Measurements from ENCODE around the gene GRIN3B.

The GRIN3B gene

DNA sequence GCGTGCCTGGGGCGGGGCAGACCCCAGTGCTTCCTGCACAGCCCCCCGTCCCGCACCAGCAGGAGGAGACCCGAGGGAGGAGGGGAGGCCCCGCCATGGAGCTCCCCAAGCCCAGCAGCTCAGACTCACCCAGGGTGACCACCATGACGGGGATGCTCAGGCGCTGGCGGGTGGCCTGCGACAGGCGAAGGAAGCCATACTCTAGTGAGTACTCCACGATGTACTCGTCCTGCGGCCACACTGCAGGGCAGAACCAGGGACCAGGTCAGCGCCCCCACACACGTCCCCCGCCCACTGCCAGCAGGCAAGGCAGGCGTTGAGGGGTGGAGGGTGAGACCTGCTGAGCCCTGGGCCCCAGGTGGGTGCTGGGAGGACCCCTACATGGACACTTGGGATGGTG, 12.1 kb downstream of the GRIN3B start:
- ATAC-seq = no peak
- TF ChIP-seq TSHZ2 (CRISPR knock-in tag; IDR thresholded peaks at IDR 0.05) (no peak), RARB (CRISPR knock-in tag; IDR thresholded peaks at IDR 0.05) (no peak), PPARA (CRISPR knock-in tag; IDR thresholded peaks at IDR 0.05; ENCODE audit: borderline replicate concordance) (no peak), ZC3H10 (CRISPR knock-in tag; IDR thresholded peaks at IDR 0.05) (no peak), SNAI2 (CRISPR knock-in tag; IDR thresholded peaks at IDR 0.05) (no peak), ISL1 (CRISPR knock-in tag; IDR thresholded peaks at IDR 0.05) (no peak)
- TF ChIP-seq, protein P1, sequence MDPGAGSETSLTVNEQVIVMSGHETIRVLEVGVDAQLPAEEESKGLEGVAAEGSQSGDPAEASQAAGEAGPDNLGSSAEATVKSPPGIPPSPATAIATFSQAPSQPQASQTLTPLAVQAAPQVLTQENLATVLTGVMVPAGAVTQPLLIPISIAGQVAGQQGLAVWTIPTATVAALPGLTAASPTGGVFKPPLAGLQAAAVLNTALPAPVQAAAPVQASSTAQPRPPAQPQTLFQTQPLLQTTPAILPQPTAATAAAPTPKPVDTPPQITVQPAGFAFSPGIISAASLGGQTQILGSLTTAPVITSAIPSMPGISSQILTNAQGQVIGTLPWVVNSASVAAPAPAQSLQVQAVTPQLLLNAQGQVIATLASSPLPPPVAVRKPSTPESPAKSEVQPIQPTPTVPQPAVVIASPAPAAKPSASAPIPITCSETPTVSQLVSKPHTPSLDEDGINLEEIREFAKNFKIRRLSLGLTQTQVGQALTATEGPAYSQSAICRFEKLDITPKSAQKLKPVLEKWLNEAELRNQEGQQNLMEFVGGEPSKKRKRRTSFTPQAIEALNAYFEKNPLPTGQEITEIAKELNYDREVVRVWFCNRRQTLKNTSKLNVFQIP (CRISPR knock-in tag; IDR thresholded peaks at IDR 0.05; ENCODE audit: borderline replicate concordance, low read depth) = no peak

- no peak for ATAC-seq
Measured at GRCh38 chr19:1013218-1013617, 13.0 kb downstream of the GRIN3B start.

More at GRCh38 chr19:1013218-1013617, 13.0 kb downstream of the GRIN3B start:
- TF ChIP-seq RARB (CRISPR knock-in tag; IDR thresholded peaks at IDR 0.05) (no peak), ISL1 (CRISPR knock-in tag; IDR thresholded peaks at IDR 0.05) (no peak), OSR1 (CRISPR knock-in tag; IDR thresholded peaks at IDR 0.05) (no peak), ESRRG (CRISPR knock-in tag; IDR thresholded peaks at IDR 0.05) (no peak), ZNF70 (CRISPR knock-in tag; IDR thresholded peaks at IDR 0.05) (no peak), CSRNP3 (CRISPR knock-in tag; IDR thresholded peaks at IDR 0.05) (no peak), ZFP30 (CRISPR knock-in tag; IDR thresholded peaks at IDR 0.05) (no peak), TOX (CRISPR knock-in tag; IDR thresholded peaks at IDR 0.05; ENCODE audit: borderline replicate concordance) (no peak), PATZ1 (CRISPR knock-in tag; IDR thresholded peaks at IDR 0.05; ENCODE audit: borderline replicate concordance) (no peak), ZC3H10 (CRISPR knock-in tag; IDR thresholded peaks at IDR 0.05) (no peak), TSHZ2 (CRISPR knock-in tag; IDR thresholded peaks at IDR 0.05) (no peak), SNAI2 (CRISPR knock-in tag; IDR thresholded peaks at IDR 0.05) (no peak), TCF4 (CRISPR knock-in tag; IDR thresholded peaks at IDR 0.05; ENCODE audit: borderline replicate concordance) (no peak), ARNTL (CRISPR knock-in tag; IDR thresholded peaks at IDR 0.05; ENCODE audit: borderline replicate concordance, low read depth) (no peak), PPARA (CRISPR knock-in tag; IDR thresholded peaks at IDR 0.05; ENCODE audit: borderline replicate concordance) (no peak), CSDC2 (CRISPR knock-in tag; IDR thresholded peaks at IDR 0.05) (no peak), ZNF8 (CRISPR knock-in tag; IDR thresholded peaks at IDR 0.05) (no peak), ZNF565 (CRISPR knock-in tag; conservative IDR thresholded peaks at IDR 0.05; ENCODE audit: low read depth) (no peak)
- TF ChIP-seq, protein P1 (CRISPR knock-in tag; IDR thresholded peaks at IDR 0.05; ENCODE audit: borderline replicate concordance, low read depth) = no peak
- TF ChIP-seq, protein P2, sequence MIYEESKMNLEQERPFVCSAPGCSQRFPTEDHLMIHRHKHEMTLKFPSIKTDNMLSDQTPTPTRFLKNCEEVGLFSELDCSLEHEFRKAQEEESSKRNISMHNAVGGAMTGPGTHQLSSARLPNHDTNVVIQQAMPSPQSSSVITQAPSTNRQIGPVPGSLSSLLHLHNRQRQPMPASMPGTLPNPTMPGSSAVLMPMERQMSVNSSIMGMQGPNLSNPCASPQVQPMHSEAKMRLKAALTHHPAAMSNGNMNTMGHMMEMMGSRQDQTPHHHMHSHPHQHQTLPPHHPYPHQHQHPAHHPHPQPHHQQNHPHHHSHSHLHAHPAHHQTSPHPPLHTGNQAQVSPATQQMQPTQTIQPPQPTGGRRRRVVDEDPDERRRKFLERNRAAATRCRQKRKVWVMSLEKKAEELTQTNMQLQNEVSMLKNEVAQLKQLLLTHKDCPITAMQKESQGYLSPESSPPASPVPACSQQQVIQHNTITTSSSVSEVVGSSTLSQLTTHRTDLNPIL (CRISPR knock-in tag; IDR thresholded peaks at IDR 0.05; ENCODE audit: low read depth) = no peak
